SU-DHL-6 (cell line): ENCODE measurements around the gene ITGB1.

Experiments used
- EZH2phosphoT487 ChIP-seq: fragments of 200-600 bp; sonication (generic), shearing (Covaris generic); conservative IDR thresholded peaks from 2 replicates; pipeline ENCODE4 v1.6.1; 2018; ENCODE audit warnings: mild to moderate bottlenecking, antibody characterized with exemption, low read length, moderate library complexity, mixed read lengths
- TF ChIP-seq, protein P1 (sequence below): fragments of 200-600 bp; sonication (generic); IDR thresholded peaks from one replicate; pipeline ENCODE4 v1.5.1; 2017; ENCODE audit warnings: antibody characterized with exemption, mild to moderate bottlenecking, low read length, moderate library complexity; ENCODE audit not compliant: insufficient read depth, poor library complexity, severe bottlenecking

DNA sequence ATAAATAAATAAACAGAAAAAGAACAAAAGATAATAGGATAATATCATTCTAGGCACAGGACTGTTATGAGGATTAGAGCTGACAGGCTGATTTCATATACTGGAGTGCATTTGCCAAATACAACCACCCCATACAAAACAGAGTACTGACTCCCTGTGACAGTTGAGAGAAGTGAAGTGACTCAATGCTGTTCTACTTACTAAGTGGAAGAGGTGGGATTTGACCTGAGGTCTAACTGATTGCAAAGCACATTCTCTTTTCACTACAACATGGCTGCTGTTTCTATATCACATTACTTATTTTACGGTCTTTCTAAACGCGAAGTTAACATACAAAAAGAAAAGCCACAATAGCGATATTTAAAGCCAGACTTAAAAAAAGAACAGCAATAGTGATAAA is 51.4 kb downstream of the ITGB1 start:
- TF ChIP-seq, protein P1, sequence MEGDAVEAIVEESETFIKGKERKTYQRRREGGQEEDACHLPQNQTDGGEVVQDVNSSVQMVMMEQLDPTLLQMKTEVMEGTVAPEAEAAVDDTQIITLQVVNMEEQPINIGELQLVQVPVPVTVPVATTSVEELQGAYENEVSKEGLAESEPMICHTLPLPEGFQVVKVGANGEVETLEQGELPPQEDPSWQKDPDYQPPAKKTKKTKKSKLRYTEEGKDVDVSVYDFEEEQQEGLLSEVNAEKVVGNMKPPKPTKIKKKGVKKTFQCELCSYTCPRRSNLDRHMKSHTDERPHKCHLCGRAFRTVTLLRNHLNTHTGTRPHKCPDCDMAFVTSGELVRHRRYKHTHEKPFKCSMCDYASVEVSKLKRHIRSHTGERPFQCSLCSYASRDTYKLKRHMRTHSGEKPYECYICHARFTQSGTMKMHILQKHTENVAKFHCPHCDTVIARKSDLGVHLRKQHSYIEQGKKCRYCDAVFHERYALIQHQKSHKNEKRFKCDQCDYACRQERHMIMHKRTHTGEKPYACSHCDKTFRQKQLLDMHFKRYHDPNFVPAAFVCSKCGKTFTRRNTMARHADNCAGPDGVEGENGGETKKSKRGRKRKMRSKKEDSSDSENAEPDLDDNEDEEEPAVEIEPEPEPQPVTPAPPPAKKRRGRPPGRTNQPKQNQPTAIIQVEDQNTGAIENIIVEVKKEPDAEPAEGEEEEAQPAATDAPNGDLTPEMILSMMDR, result no peak
- TF ChIP-seq EZH2phosphoT487, result no peak
